H1 (cell line): ENCODE measurements around the gene SSTR5.

ENCODE experiments used
- CEBPB ChIP-seq: IDR thresholded peaks from 2 replicates; pipeline ENCODE4 v1.6.1; 2012; ENCODE audit warnings: low read depth, low read length
- EP300 ChIP-seq, 2 experiments: IDR thresholded peaks; 1 replicate in 1 of 2; 2 replicates in 1 of 2; pipeline ENCODE4 v1.6.1; 2011 to 2012; ENCODE audit warnings: low read depth in 2 of 2, low read length in 2 of 2, mild to moderate bottlenecking in 2 of 2, borderline replicate concordance in 1 of 2, inconsistent platforms in 1 of 2, moderate library complexity in 1 of 2
- EZH2 ChIP-seq: fragments of 200-600 bp; sonication (generic); IDR thresholded peaks from 2 replicates; pipeline ENCODE4 v1.7.1; 2012; ENCODE audit warnings: low read depth, mild to moderate bottlenecking, moderate library complexity, low read length, inconsistent platforms; ENCODE audit not compliant: severe bottlenecking
- POU5F1 ChIP-seq: IDR thresholded peaks from 2 replicates; pipeline ENCODE4 v1.6.1; 2011; ENCODE audit warnings: low read depth, mild to moderate bottlenecking, low read length, moderate library complexity
- RAD21 ChIP-seq, 2 experiments: IDR thresholded peaks in 1 of 2; conservative IDR thresholded peaks in 1 of 2; 2 replicates each; pipeline ENCODE4 v1.6.1; 2011; ENCODE audit warnings: low read depth in 2 of 2, low read length in 2 of 2, improper control_type of control experiment in 1 of 2, inconsistent platforms in 1 of 2, mild to moderate bottlenecking in 1 of 2, moderate library complexity in 1 of 2
- SIN3A ChIP-seq, 2 experiments: IDR thresholded peaks in 1 of 2; conservative IDR thresholded peaks in 1 of 2; 2 replicates each; pipeline ENCODE4 v1.6.1; 2011 to 2012; ENCODE audit warnings: low read length in 2 of 2, improper control_type of control experiment in 1 of 2, low read depth in 1 of 2, mild to moderate bottlenecking in 1 of 2
- SP4 ChIP-seq: IDR thresholded peaks from 2 replicates; pipeline ENCODE4 v1.6.1; 2012; ENCODE audit warnings: low read length, inconsistent platforms
- TF ChIP-seq, protein P1 (sequence below), 3 experiments: IDR thresholded peaks; 1 replicate in 2 of 3; 2 replicates in 1 of 3; pipeline versions ENCODE4 v1.5.1 to v1.6.1; 2011; ENCODE audit warnings: low read length in 3 of 3, mild to moderate bottlenecking in 3 of 3, inconsistent platforms in 2 of 3, low read depth in 1 of 3, moderate library complexity in 1 of 3; ENCODE audit not compliant: insufficient read depth in 1 of 3; ENCODE audit errors: control extremely low read depth in 1 of 3

DNA sequence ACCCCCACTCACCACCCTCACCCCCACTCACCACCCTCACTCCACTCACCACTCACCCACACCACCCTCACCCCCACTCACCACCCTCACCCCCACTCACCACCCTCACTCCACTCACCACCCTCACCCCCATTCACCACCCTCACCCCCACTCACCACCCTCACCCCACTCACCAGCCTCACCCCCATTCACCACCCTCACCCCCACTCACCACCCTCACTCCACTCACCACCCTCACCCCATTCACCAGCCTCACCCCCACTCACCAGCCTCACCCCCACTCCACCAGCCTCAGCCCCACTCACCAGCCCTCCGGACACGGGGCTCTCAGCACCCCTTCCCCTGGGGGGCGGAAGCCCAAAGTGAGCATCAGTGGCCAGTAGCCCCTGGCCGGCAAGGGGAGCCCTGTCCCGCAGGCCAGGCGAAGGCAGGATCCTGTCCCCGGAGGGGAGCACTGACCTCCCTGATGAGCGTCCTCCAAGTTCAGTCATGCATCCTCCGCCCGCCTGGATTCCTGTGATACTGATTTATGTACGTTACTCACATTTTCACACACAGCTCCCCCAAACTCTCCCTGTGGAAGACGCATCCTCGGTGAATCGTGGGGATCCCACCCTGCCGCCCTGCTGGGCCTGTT, 41.5 kb downstream of the SSTR5 start:
- TF ChIP-seq, protein P1, sequence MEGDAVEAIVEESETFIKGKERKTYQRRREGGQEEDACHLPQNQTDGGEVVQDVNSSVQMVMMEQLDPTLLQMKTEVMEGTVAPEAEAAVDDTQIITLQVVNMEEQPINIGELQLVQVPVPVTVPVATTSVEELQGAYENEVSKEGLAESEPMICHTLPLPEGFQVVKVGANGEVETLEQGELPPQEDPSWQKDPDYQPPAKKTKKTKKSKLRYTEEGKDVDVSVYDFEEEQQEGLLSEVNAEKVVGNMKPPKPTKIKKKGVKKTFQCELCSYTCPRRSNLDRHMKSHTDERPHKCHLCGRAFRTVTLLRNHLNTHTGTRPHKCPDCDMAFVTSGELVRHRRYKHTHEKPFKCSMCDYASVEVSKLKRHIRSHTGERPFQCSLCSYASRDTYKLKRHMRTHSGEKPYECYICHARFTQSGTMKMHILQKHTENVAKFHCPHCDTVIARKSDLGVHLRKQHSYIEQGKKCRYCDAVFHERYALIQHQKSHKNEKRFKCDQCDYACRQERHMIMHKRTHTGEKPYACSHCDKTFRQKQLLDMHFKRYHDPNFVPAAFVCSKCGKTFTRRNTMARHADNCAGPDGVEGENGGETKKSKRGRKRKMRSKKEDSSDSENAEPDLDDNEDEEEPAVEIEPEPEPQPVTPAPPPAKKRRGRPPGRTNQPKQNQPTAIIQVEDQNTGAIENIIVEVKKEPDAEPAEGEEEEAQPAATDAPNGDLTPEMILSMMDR (IDR thresholded peaks at IDR 0.05; ENCODE audit: control extremely low read depth in 1 of 3, insufficient read depth in 1 of 3, low read depth in 1 of 3, low read length in 3 of 3) = no peak
- TF ChIP-seq SIN3A (conservative IDR thresholded peaks at IDR 0.05 in 1 of 2, IDR thresholded peaks at IDR 0.05 in 1 of 2; ENCODE audit: low read depth in 1 of 2, low read length in 2 of 2) = no peak
- TF ChIP-seq RAD21 (IDR thresholded peaks at IDR 0.05 in 1 of 2, conservative IDR thresholded peaks at IDR 0.05 in 1 of 2; ENCODE audit: low read depth in 2 of 2, low read length in 2 of 2) = no peak
- no peak for TF ChIP-seq SP4
- no peak for TF ChIP-seq POU5F1
- TF ChIP-seq EZH2 = no peak
- no peak for TF ChIP-seq EP300 (IDR thresholded peaks at IDR 0.05; ENCODE audit: borderline replicate concordance in 1 of 2, low read depth in 2 of 2, low read length in 2 of 2)
- no peak for TF ChIP-seq CEBPB
